GM20000 (cell line): ENCODE data around the gene GLIPR2.

Experiments
- DNase-seq: peaks from one replicate; pipeline ENCODE4 v3.0.0; 2012; ENCODE audit warnings: low spot score
- TF ChIP-seq, protein P1 (sequence below): IDR thresholded peaks from 2 replicates; pipeline ENCODE4 v1.5.1; 2012; ENCODE audit warnings: mild to moderate bottlenecking, control low read depth; ENCODE audit errors: extremely low read depth, missing control alignments

GLIPR2 gene

DNA sequence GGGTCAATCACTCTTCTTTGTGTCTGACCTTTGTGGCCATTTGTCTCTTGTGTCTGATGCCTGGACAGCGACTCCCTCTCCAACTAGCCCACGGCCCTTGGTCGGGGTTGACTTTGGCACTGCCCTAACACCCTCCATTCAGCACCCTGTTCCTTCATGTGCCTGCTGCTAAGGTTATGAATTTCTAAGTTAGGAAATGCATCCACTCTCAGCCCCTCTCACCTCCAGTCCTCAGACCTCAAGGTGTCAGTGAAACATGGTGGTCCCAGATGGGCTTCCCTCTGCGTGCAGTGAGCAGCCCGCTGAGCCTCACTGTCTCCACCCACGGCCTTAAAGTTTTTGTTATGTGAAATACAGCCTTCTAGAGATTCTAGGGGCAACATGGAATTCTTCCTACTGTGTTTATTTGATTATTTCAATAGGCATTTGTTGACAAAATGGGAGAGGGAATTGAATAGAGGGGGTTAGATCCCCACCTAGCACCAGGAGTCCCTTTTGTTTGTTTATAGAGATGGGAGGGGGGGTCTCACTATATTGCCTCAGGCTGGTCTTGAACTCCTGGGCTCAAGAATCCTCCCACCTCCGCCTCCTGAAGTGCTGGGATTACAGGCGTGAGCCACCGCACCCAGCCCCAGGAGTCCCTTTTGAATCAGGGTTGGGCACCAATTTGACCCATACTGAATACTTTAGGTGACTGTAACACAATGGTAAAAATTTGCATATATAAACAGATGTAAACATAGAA lies 1.6 kb upstream of the GLIPR2 start:
- TF ChIP-seq, protein P1, sequence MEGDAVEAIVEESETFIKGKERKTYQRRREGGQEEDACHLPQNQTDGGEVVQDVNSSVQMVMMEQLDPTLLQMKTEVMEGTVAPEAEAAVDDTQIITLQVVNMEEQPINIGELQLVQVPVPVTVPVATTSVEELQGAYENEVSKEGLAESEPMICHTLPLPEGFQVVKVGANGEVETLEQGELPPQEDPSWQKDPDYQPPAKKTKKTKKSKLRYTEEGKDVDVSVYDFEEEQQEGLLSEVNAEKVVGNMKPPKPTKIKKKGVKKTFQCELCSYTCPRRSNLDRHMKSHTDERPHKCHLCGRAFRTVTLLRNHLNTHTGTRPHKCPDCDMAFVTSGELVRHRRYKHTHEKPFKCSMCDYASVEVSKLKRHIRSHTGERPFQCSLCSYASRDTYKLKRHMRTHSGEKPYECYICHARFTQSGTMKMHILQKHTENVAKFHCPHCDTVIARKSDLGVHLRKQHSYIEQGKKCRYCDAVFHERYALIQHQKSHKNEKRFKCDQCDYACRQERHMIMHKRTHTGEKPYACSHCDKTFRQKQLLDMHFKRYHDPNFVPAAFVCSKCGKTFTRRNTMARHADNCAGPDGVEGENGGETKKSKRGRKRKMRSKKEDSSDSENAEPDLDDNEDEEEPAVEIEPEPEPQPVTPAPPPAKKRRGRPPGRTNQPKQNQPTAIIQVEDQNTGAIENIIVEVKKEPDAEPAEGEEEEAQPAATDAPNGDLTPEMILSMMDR = no peak
- no peak for DNase-seq

DNA sequence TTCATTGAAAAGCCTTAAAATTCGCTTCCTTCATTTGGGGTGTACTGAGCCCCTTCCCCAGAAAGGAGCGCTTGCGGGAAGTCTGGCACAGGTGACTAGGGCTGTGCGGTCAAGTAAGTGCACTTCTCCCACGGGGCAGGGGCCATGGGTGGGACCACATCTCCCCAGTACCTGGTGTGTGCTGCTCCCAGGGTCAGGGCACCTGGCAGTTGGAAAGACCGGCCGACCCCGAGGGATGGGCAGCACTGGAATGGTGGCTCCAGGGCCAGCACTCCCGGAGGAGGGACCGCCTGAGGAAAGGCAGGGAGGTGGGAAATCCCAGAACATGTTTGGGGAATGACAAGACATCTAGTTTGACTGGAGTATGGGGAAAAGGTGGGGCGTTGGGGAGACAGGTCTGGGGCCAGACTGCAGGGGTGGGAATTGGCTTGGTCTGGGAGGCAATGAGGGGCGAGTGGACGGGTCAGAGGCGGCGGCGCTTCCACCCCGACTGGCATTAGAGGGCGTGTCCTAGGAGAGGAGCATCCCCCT lies 727 bp upstream of the GLIPR2 start:
- no peak for DNase-seq
- TF ChIP-seq, protein P1 = no peak

DNA sequence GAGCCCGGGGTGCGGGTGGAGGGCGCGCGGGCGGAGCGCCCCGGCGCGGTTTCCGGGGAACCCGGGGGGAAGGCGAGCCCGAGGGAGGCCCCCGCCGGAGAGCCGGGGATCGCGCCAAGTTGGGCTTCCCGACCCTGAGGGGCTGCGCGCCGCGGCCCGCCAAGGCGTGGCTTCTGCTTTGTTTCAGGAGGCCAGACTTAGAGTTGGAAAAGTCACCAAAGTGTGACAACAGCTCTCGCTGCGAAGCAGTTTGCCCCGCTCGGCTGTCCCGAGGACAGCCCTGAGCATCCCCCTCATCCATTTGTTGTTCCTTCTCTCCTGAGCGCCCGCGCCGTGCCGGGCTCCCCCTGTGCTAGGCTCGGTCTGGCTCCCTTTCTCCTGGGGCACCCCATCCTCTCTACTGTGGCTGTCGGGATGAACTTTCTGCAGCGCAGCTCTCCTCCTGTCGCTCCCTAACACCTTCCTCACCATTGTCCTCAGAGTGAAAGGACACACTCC lies 410 bp downstream of the GLIPR2 start:
- no peak for DNase-seq
- TF ChIP-seq, protein P1 = no peak

DNA sequence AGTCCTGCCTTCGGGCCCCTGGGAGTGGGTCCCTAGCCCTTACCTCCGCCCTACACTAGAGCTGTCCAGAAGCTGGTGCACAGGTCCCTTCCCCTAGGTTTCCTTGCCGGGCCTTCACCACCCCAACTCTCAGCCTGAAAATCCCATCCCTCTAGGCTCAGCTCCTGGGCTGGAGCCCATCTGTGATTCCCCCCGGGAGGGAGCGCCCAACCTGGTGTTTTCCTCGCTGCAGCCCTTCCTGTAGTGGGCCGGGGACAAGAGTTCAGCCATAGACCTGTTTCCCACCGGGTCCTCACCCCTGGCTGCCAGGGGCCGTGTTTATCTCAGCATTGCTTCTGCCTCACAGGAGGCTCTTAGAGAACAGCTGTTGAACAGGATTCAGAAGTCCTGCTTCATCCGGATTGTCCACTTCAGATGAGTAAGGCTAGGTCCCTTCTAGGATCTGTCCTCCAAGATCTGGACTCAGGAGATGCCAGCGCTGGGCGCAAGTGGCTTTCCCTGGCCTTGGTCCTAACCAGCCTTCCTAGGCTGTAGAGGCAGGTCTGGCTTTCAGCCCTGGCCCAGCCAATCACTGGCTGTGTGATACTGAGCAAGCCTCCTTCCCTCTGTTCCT lies 965 bp downstream of the GLIPR2 start:
- peak; percentile 31 for DNase-seq

DNA sequence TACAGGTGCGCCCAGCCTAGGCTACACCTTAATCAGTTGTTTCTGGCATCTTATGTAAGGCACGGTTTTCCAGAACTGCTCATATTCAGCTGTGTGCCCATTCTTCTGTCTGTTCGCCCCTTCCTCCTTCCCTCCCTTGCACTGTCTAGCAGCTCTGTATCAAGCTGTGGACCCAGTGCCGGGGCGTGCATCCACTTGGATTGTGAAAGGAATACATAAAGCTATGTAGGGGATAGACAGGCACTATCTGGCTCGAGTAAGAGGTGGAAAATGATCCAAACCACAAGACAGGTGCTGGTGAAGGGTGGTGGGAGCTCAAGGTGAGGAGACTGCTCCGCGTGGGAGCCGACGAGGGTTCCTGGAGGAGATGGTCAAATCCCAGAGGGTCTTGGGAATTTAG lies 2.0 kb downstream of the GLIPR2 start:
- TF ChIP-seq, protein P1 = no peak
- DNase-seq = no peak

More for the DNA sequence above, 965 bp downstream of the GLIPR2 start:
- TF ChIP-seq, protein P1 = no peak

DNA sequence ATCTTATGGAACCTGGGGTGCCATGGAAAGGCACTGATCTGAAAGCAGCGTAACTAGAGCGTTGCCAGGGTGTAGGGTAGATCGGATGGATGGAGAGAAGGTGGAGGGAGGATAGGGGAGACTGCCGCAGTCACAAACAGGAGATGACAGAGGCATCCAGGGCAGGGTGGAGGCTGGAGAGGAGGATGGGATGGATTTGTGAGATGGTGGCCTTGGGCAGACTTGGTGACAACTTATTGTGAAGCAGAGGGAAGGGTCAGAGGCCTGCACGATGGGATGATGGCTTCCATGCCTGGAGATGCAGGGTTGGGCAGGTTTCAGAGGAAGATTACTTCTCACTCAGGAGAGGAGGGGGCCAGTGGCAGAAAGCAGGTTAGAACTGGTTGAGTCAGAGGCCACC lies 2.4 kb downstream of the GLIPR2 start:
- TF ChIP-seq, protein P1 = no peak
- DNase-seq = peak; percentile 12
